Uterus (tissue), 4 donors: ENCODE results near the gene PSEN1. TPM values are rescaled to one million over a fixed set of nuclear protein-coding genes. Genes with fewer than 3 reads are reported as not detected.

ENCODE experiments used
- DNase-seq, 2 donors: peaks; one replicate each; pipeline ENCODE4 v3.0.0-alpha.2; 2019 to 2020
- H3K27ac ChIP-seq, 2 donors: fragments of 200-600 bp; sonication (generic); 1 replicate in 1 of 2; 2 replicates in 1 of 2; pipeline ENCODE4 v1.5.1; 2016 to 2018
- H3K27me3 ChIP-seq, 2 donors: fragments of 200-600 bp; sonication (generic); one replicate each; pipeline ENCODE4 v1.5.1; 2018 to 2019; ENCODE audit warnings: control low read depth in 1 of 2
- H3K36me3 ChIP-seq, 2 donors: fragments of 200-600 bp; sonication (generic); one replicate each; pipeline ENCODE4 v1.5.1; 2019; ENCODE audit warnings: control low read depth in 1 of 2
- H3K4me1 ChIP-seq, 2 donors: fragments of 200-600 bp; sonication (generic); one replicate each; pipeline ENCODE4 v1.5.1; 2018 to 2019; ENCODE audit warnings: control low read depth in 1 of 2
- H3K4me3 ChIP-seq, 2 donors: fragments of 200-600 bp; sonication (generic); 1 replicate in 1 of 2; 2 replicates in 1 of 2; pipeline ENCODE4 v1.5.1; 2018 to 2019; ENCODE audit warnings: mild to moderate bottlenecking in 1 of 2
- H3K9me3 ChIP-seq, 2 donors: fragments of 200-600 bp; sonication (generic); one replicate each; pipeline ENCODE4 v1.5.1; 2019; ENCODE audit warnings: control low read depth in 1 of 2
- POLR2A ChIP-seq, 2 donors: fragments of 450-650 bp; IDR thresholded peaks; one replicate each; pipeline ENCODE4 v1.6.1; 2016; ENCODE audit warnings: antibody characterized with exemption in 2 of 2, mild to moderate bottlenecking in 1 of 2, moderate library complexity in 1 of 2
- intact Hi-C: fragments of 100-400 bp; cut with DNase I; formaldehyde crosslinking; loops from one replicate; pipeline ENCODE4 v1.15.1; 2023; ENCODE audit warnings: low total_unique reads
- total RNA-seq, 4 donors: library from RNA; depleted of rRNA in 3 of 4; stranded (reverse); fragments of >200 nt in 3 of 4; gene quantifications; one replicate each; pipeline versions ENCODE4 v1.1.0 to v1.2.4, GENCODE V29; 2014 to 2023
- TF ChIP-seq, protein P1 (sequence below), 4 experiments: fragments of 200-600 bp in 2 of 4; fragments of 450-650 bp in 2 of 4; sonication (generic) in 2 of 4; IDR thresholded peaks; one replicate each; pipeline ENCODE4 v1.5.1; 2016 to 2019; ENCODE audit warnings: antibody characterized with exemption in 4 of 4, mild to moderate bottlenecking in 2 of 4, moderate library complexity in 1 of 4
- donor health status: DM: yes; HTN: yes; CAD: no.

The PSEN1 gene
- total RNA-seq, 4 donors from 2014 or later: 38.8 to 129 (median 67.8) TPM

DNA sequence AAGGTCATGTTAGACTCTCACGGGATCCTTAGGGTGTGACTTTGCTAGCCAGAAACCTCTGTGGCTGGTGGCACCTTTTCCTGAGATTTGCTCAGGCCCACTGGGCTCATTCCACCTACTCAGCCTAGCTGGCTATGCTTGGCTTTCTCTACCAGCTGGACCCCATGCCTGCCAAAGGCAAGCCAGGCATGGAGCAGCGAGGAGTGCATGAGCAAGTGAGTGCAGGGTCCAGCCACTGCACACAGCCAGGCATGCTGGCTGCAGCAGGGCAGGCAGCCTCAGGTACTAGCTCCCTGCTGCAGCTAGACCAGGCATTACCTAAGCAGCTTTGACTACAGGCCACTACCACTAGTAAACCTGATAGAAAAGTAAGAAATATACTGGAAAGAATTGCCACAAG lies 71.3 kb downstream of the PSEN1 start:
- DNase-seq: no peak
- Histone ChIP-seq H3K9me3 (no peaks in the 10 kb centered on the region), H3K27me3 (no peaks in the 10 kb centered on the region), H3K27ac (peak overlapping the region in 1 of 2 donors; percentile 73), H3K36me3 (no peaks in the 10 kb centered on the region), H3K4me3 (no peak overlapping the region), H3K4me1 (no peaks in the 10 kb centered on the region)
- intact Hi-C loops: no loop called here
- TF ChIP-seq POLR2A (IDR thresholded peaks at IDR 0.05): no peak
- TF ChIP-seq, protein P1, sequence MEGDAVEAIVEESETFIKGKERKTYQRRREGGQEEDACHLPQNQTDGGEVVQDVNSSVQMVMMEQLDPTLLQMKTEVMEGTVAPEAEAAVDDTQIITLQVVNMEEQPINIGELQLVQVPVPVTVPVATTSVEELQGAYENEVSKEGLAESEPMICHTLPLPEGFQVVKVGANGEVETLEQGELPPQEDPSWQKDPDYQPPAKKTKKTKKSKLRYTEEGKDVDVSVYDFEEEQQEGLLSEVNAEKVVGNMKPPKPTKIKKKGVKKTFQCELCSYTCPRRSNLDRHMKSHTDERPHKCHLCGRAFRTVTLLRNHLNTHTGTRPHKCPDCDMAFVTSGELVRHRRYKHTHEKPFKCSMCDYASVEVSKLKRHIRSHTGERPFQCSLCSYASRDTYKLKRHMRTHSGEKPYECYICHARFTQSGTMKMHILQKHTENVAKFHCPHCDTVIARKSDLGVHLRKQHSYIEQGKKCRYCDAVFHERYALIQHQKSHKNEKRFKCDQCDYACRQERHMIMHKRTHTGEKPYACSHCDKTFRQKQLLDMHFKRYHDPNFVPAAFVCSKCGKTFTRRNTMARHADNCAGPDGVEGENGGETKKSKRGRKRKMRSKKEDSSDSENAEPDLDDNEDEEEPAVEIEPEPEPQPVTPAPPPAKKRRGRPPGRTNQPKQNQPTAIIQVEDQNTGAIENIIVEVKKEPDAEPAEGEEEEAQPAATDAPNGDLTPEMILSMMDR (IDR thresholded peaks at IDR 0.05): no peak

DNA sequence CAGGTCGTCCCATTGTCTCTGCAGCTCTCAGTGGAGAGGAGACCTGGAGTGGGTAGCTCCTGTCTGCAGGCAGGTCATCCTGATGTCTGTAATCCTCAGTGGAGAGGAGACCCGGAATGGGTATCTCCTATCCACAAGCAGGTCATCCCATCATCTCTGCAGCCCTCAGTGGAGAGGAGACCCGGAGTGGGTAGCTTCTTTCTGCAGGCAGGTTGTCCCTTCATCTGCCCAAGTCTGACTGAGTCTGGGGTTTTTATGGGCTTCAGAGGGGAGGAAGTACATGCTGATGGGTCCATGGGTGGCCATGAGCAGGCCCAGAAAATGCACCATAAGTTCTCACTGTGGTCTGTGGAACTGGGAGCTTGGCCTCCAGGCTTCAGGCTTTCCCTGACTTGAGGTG lies 72.1 kb downstream of the PSEN1 start:
- TF ChIP-seq POLR2A (IDR thresholded peaks at IDR 0.05): no peak
- TF ChIP-seq, protein P1 (IDR thresholded peaks at IDR 0.05): no peak
- Histone ChIP-seq H3K9me3 (no peaks in the 10 kb centered on the region), H3K36me3 (no peaks in the 10 kb centered on the region), H3K4me1 (no peaks in the 10 kb centered on the region), H3K27ac (peak overlapping the region in 1 of 2 donors; percentile 73), H3K4me3 (no peak overlapping the region), H3K27me3 (no peaks in the 10 kb centered on the region)
- intact Hi-C loops: no loop called here
- DNase-seq: no peak

DNA sequence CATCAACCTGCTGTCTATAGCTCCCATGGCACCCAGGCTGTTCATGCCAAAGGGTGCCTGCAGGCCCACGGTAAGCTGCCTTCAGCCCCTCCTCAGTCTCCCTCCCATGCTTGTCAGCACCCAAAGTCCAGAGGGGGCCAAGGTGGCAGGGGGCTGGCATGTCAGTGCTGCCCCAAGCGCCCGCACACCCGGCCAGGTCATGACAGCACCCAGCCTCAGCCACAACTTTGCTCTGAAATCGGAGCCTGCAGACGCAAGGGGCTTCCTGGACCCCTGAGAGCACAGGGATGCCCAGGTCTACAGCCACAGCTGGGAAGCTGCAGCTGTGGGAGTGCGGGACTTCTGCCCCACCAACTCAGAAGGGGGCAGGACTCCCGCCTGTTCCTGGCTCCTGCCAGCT lies 72.5 kb downstream of the PSEN1 start:
- H3K9me3 ChIP-seq: no peaks in the 10 kb centered on the region
- TF ChIP-seq POLR2A (IDR thresholded peaks at IDR 0.05): no peak
- no peak overlapping the region for H3K27ac ChIP-seq
- DNase-seq: no peak
- H3K27me3 ChIP-seq: no peaks in the 10 kb centered on the region
- intact Hi-C loops: no loop called here
- H3K4me3 ChIP-seq: no peak overlapping the region
- H3K36me3 ChIP-seq: no peaks in the 10 kb centered on the region
- H3K4me1 ChIP-seq: no peaks in the 10 kb centered on the region

DNA sequence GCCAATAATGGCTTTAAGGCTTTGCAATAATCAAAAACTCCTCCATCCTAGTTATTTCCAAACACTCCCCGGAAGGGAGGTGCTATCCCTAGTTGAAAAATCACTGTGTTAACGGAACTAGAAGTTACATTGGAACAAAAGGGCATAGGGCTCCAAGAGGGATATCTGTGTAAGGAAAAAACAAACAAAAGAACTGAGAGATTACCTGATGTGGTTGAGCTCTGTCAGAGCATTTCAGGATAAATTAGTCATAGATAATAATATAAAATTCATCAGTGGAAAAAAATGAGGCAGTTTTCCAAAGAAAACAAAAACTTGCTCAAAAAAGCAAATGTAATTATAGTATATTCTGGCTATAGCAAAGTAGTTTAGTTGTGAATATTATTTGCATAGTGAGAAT lies 73.6 kb downstream of the PSEN1 start:
- H3K4me1 ChIP-seq: no peaks in the 10 kb centered on the region
- intact Hi-C loops: no loop called here
- H3K4me3 ChIP-seq: no peak overlapping the region
- TF ChIP-seq, protein P1 (IDR thresholded peaks at IDR 0.05): no peak
- TF ChIP-seq POLR2A (IDR thresholded peaks at IDR 0.05): no peak
- H3K9me3 ChIP-seq: no peaks in the 10 kb centered on the region
- no peaks in the 10 kb centered on the region for H3K27me3 ChIP-seq
- H3K27ac ChIP-seq: no peak overlapping the region
- H3K36me3 ChIP-seq: no peaks in the 10 kb centered on the region
- no peak for DNase-seq

DNA sequence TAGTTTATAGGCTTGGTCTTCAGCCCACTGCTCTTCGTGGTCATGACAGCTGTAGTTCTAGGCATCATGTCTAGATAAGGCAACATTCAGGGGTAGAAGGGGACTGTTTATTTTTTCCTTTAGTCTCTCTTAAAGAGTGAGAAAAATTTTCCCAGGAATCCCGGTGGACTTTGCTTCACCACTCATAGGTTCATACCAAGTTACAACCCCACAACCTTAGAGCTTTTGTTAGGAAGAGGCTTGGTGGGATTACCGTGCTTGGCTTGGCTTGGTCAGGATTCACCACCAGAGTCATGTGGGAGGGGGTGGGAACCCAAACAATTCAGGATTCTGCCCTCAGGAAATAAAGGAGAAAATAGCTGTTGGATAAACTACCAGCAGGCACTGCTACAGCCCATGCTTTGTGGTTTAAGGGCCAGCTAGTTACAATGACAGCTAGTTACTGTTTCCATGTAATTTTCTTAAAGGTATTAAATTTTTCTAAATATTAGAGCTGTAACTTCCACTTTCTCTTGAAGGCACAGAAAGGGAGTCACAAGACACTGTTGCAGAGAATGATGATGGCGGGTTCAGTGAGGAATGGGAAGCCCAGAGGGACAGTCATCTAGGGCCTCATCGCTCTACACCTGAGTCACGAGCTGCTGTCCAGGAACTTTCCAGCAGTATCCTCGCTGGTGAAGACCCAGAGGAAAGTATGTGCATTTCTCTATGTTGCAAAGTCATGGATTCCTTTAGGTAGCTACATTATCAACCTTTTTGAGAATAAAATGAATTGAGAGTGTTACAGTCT lies 75.1 kb downstream of the PSEN1 start:
- no peaks in the 10 kb centered on the region for H3K36me3 ChIP-seq

More for the DNA sequence above, 75.1 kb downstream of the PSEN1 start:
- Histone ChIP-seq H3K9me3 (no peaks in the 10 kb centered on the region), H3K4me3 (no peak overlapping the region), H3K4me1 (no peaks in the 10 kb centered on the region), H3K27ac (no peak overlapping the region), H3K27me3 (no peaks in the 10 kb centered on the region)
- TF ChIP-seq, protein P1 (IDR thresholded peaks at IDR 0.05): no peak
- no peak for TF ChIP-seq POLR2A (IDR thresholded peaks at IDR 0.05)
- no peak for DNase-seq
- intact Hi-C loops: no loop called here
